Gastroesophageal sphincter (tissue), 3 donors: ENCODE results near the gene MYPOP.

Experiments
- CTCF ChIP-seq, 4 experiments: fragments of 200-600 bp in 2 of 4; fragments of 450-650 bp in 2 of 4; sonication (generic) in 1 of 4; IDR thresholded peaks; one replicate each; pipeline ENCODE4 v1.5.1; 2017 to 2019; ENCODE audit warnings: antibody characterized with exemption in 4 of 4, mild to moderate bottlenecking in 2 of 4, moderate library complexity in 2 of 4
- EP300 ChIP-seq: sonication (generic); formaldehyde crosslinking; IDR thresholded peaks from one replicate; pipeline ENCODE4 v1.6.1; 2017; ENCODE audit warnings: antibody characterized with exemption, mild to moderate bottlenecking
- POLR2A ChIP-seq, 2 donors: fragments of 450-650 bp; IDR thresholded peaks; one replicate each; pipeline ENCODE4 v1.6.1; 2017; ENCODE audit warnings: antibody characterized with exemption in 2 of 2, mild to moderate bottlenecking in 2 of 2, moderate library complexity in 1 of 2

GRCh38 chr19:45938733-45939319 is 36.4 kb upstream of the MYPOP start:
- TF ChIP-seq CTCF (IDR thresholded peaks at IDR 0.05): no peak
- no peak for TF ChIP-seq EP300
- no peak for TF ChIP-seq POLR2A (IDR thresholded peaks at IDR 0.05)
